HG03060 (cell line): ENCODE results near the gene PCSK2.
"Not testable (repeated sequence)": the region's sequence is repeated elsewhere in the genome, so short reads cannot be mapped to it uniquely, and the experiment has no call there.

Experiments
- ATAC-seq: cut with Tn5 transposase; IDR thresholded peaks from one replicate; pipeline ENCODE4 v1.9.1; 2021; ENCODE audit warnings: low read depth, moderate number of reproducible peaks; ENCODE audit not compliant: unreplicated experiment

The PCSK2 gene, protein sequence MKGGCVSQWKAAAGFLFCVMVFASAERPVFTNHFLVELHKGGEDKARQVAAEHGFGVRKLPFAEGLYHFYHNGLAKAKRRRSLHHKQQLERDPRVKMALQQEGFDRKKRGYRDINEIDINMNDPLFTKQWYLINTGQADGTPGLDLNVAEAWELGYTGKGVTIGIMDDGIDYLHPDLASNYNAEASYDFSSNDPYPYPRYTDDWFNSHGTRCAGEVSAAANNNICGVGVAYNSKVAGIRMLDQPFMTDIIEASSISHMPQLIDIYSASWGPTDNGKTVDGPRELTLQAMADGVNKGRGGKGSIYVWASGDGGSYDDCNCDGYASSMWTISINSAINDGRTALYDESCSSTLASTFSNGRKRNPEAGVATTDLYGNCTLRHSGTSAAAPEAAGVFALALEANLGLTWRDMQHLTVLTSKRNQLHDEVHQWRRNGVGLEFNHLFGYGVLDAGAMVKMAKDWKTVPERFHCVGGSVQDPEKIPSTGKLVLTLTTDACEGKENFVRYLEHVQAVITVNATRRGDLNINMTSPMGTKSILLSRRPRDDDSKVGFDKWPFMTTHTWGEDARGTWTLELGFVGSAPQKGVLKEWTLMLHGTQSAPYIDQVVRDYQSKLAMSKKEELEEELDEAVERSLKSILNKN

DNA sequence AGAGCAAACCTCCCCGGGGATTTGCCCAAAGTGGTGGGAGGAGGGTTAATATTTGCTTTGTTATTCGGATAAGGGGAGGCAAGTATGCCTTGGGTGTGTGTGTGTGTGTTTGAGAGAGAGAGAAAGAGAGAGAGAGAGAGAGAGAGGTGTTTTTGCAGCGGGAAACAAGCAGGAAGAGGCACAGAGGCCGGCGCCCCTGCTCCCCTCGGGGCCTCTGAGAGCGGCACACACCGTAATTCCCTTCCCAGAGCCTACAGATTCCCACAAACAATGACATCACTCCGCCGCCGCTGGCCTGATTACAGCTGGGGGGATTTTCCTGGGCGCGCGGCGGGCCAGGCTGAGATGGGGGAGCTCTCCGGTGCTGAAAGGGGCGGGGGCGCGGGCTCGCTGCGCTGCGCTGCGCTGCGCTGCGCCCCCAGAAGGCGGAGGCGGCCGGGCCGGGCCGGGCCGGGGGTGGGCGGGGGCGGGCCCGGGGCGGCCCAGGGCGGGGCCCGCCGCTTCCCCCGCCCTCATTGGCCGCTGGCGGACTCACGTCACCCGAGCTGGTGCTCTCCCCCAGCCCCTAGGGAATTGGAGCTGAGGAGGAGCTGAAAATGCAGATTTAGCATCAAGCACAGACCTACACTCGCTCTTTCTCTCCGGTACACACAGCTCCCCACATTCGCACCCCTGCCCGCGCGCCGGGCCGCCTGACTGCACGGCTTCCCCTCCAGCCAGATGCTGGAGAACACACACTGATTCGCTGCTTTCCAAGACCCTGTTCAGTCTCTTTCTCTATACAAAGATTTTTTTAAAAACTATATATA lies at the start of gene PCSK2:
TSS of gene PCSK2 (plus strand) at position 631 of the 809 bp plus-strand sequence. CDS start 266 bp downstream, outside the sequence.
- ATAC-seq = no peak

DNA sequence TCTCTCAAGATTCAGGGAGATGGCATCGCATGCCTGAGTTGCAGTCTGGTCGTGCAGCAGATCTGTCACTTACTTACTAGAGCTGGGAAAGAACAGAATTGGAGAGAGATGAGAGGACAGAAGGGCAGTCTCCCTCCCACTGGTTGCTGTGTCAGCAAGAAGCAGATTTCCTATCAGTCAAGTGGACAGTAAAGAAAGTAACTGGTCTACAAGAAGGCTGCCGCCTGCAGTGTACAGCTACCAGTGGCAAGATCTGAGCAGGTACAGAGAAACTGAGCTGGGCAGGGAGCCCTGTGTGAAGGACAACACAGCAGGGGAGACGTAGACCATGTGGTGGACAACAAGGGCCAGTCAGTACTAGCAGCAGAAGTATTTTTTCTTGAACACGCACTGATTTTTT lies 49.5 kb upstream of the PCSK2 start:
- no peak for ATAC-seq

DNA sequence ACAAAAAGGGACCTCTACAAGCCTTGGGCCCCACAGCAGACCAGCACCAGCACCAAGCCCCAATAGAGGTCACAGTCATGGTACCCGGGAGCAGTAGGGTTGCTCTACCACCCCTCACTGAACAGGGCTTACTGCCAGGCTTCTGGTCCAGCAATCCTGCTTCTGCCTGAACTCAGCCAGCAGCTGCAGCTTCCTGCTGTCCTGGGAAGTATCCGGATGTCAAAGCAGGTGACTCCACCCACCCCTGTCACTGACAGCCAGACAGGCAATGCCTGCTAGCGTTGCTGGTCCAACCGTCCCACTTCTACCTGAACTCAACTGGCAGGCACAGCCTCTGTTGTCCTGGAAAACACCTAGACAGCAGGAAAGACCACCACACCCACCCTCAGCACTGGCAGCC lies 47.0 kb upstream of the PCSK2 start:
- ATAC-seq = no peak

DNA sequence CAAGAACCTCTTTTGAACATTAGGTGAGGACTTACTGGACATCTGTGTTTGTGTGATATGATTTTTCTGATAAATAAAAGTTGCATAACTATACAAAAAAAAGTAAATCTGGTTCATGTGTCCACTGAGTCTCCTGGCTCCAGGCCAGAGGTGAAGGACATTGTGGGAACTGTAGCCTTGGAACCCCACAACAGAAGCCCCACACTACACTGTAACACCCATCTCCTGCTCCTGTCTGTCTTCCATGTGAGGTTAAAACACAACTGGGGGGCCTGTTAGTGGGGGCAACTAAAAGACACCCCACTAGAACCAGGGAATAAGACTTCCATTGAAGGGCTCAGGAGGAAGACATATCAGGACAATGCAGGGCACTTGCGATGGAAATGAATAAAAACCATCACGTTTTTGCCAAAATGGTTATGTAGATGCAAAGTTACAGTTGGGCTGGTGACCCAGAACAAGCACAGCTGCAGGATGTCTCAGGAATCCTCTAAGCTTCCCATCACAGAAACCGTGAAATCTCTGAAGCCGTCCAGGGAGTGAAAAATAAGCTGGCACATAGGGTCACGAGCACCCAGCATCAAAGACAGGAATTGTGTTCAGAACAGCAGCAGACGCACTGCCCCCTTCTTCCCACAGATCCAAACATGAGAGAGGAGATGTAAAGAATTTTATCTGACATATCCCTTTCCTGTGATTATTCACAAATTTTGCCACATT lies 36.7 kb upstream of the PCSK2 start:
- ATAC-seq = no peak

DNA sequence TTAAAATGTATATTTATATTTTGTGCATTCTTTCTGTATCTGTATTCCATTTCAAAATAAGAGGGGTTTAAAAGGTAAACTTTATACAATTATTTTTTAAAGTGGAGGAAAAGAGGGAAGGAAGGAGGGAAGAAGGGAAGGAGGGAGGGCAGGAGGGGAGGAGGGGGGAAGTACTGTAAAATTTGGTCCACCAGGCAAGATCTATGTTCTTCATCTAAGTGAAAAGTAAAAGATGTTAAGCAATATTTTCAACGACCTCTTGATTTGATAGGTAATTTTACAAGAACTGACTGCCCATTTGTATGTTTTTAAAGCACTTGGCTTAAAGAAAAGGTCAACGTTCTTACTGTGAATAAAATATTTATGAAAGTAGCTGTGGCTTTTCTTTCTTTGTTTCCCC lies 29.8 kb upstream of the PCSK2 start:
- no peak for ATAC-seq

DNA sequence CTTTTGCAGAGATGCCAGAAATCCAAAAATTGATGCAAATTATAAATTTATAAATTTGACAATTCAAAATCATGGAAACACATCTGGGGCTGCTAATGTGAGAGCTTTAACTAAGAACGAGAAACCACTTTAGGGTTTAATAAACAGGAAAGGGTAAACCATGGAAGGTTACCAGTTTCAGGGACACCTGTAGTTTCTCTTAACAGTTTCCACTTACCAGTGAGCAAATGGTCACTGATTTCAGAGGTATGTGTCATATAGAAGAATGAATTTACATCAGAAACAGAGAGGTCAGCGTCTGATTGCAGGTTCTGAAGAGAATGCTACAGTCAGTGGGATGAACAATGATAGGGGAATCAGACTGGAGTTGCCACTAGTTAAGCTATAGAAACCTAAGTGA lies 24.8 kb upstream of the PCSK2 start:
- no peak for ATAC-seq

DNA sequence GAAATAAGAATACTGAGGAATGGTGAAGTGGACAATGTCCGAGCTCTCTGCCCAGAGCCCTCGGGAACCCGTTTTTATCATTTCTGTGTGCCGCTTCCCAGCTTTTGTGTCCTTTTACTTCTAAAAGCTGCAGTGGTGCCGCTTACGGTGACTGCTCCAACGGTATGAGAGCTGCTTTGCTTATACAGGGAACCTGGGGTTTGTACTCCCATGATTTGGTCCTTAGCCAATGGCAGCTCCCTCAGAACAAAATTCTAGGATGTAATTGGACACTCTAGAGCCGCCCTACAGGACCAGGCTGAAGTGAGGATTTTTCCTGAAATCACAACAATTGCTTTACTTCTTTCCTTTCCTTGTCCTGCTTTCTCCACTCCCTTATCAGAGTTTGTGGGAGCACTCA lies 24.2 kb upstream of the PCSK2 start:
- ATAC-seq = no peak

DNA sequence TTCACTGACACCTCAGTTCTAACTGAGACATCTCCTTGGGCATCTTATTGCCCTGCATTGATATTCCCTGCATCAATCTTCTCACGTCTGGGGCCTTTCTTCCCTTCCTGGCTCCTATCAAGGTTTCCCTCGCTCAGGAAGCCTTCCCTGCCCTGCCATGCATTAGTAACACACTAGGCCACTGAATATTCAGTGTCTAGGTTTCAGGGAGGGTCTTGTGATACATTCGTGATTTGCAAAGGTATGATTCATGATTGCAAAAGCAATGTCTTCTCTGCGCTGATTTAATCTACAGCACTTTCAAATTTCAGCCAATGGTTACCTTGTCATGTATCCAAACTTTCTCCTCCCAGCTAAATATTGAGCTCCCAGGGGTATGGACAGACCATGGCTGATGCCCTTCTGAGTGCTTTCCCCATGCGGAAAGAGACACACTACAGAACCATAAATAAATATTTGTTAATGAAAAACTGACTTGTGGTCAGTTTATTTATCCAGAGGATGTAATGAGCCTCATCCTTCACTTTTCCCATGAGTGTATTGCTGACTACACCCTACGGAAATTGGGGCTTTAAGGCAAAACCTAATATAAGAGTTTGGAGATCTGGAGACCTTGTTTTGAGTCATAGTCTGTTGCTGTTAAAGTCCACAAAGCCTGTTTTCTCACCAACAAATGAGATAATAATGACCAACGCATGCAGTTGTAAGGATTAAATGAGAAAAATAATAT lies 21.6 kb upstream of the PCSK2 start:
- ATAC-seq = no peak

DNA sequence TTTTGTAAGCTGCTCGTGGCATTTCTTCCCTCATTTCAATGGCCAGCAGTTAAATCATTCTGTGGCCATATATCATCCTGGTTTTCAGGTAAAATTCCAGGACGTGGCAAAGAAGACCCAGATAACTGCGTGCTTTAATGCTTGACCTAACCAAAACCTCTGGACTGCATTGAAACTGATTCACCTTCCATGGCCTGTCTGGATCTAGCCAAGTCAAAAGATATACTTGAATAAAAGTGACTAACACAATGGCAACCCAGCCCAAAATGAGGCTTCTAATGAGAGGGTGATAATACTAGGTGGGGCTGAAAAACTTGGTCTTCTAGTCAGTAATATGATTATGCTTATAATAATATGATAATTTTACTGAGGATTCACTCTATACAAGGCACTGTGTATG lies 16.5 kb upstream of the PCSK2 start:
- ATAC-seq = no peak

DNA sequence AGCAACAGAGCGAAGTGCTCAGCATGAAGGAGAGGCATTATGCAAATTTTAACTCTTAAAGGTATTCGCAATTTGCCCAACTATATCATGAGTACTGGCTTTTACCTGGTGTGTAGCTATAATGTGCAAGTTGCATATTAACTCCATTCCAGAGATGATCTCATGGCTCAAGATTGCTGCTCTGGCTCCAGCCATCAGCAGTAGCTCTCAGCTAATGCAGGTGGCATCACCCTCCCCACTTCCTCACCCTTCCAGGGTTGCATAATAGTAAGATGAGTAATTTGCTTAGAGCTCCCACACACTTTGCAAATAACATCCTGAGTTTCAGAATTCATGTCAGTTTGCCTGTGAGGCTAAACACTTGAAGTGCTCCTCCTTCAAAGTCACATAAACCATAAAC lies 15.9 kb upstream of the PCSK2 start:
- no peak for ATAC-seq

DNA sequence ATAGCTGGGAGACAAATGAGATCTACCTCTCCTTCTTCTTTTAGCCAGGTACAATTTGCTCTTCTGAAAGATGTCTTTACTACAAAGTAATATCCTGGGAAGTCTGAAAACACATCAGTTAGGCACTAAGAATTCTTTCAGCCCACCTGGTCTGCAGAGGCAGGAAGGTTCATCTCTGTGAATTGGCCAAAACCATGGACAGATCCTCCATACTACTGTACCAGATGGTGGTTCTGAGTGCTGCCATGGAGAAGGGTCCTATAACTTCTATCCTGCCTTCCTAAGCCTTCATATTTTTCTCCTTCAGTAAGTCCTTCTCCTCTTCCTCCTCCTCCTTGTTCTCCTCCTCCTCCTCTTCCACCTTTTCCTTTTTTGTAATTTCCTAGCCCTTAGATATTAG lies 11.7 kb upstream of the PCSK2 start:
- no peak for ATAC-seq

DNA sequence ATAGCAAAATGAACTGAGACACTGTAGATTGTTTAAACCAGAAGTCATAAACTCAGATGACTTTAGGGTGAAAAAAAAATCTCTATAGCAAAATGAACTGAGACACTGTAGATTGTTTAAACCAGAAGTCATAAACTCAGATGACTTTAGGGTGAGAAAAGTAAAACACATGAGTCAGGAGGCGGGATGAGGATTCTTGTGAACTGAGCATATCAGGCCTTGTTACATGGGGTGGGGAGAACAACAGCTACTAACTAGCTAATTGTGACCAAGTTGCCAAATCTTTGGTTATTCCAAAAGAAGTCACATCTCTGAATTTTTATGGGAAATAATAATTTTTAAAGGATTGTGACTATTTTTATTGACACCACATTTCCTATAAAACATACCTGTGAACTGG lies 7.0 kb upstream of the PCSK2 start:
- not testable (repeated sequence) for ATAC-seq

DNA sequence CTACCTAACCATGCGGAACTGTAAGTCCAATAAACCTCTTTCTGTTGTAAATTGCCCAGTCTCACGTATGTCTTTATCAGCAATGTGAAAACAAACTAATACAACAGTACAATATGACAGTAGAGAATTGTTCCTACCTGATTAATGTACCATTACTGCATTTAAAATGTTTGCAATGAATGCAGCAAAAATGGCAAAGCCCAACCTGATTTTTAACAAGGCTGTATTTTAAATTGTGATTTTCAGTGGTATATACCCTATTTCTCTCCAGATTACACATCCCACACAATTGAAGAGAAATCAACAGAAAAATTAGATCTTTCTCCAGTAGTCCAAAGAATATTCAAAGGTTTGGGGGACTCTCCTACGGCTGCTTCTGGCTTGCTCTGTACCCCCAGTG lies 3.3 kb upstream of the PCSK2 start:
- ATAC-seq = no peak

DNA sequence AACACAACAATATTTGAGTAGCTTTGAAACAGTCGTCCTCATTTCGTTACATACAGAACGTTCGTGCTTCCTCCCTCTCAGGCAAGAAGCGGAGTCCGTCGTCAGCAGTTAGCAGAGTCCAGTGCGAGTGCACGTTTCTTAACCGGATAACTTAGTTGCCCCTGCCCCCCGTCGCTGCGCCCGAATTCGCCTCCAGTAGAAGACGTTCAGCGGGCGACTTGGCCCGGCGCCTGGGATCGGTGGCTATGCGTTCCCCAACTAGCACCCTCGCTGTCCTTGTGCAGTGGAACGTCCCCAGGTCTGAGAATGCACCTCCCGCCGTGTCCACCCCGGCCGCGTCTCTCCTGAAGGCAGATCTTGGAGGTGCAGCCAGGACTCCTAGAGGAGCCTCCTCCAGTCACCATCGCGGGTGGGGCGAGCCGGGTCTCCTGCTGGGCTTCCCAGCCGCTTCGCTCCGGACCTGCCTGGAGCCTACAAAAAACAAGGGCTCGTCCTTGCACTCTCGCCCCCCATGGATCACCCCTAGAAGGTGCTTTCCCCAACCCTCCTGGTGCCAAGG lies 910 bp upstream of the PCSK2 start:
- no peak for ATAC-seq

DNA sequence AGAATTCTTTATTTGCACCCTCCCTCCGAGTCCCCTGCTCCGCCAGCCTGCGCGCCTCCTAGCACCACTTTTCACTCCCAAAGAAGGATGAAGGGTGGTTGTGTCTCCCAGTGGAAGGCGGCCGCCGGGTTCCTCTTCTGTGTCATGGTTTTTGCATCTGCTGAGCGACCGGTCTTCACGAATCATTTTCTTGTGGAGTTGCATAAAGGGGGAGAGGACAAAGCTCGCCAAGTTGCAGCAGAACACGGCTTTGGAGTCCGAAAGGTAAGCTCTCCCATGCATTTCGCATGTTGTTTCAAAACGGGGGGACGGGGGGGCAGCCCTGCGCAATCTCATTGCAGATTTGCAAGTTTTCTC lies 357 bp downstream of the PCSK2 start:
- ATAC-seq = no peak

DNA sequence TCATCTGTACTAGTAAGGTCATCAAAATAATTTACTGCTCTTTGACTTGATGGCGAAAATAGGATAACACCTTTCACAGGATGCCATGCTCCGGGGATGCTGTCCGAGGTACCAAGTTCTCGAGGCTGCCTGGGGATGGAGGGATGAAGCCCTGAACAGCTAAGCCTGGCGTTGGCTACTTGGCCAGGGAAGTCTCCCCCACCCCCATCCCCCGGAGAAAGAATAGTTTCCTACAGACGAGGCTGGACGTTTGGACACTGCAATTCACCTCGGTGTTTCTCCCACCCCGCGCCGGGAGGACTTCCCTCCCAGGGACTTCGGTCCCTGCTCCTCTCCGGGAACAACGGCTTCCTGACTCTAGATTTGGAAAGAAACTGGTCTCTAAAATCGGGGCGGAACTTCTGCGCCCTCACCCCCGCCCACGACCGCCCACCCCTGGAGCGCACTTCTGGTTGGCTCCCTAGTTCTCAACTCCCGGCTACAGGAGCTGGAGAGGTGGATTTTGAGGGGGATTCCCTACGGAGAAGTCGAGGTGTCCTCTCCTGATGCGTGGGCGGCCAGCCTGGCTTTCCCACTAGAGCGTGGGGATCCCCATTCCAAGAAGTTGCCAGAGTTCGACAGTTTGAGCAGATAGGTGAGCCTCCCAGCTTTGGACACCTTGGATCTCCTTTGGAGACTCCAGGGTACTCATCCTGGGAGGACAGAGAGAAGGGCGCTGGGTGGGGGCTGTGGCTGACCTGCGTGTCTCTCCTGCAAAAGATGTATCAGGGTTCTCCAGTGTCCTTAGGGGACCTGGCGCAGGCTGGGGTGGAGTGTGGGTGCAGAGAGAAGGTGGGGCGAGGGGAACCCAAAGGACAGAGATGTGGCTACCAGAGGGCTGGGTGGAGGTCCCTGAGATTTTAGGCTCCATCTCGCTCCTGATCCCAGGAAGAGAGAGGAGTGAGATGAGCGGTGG lies 1.1 kb downstream of the PCSK2 start:
- no peak for ATAC-seq

DNA sequence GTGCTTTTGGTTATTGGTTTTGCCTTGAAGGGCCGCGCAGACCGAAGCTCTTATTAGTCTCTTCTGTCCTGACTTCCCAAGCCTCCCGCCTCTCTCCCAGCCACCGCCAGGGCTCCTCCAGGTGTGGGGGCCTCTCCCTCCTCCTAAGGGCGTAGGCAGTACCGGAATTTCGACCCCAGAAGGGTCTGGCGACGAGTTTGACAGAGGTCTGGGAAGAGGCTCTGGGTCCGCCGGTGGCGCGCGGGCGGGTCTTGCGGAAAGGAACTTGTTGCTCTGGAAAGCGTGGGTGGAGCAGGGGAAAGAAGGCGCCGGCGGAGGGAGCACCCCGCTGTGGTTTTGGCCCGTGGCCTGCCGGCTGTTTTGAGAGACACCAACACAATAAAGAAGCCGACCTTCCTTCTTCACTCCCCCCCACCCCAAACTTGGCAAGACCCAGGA lies 1.8 kb downstream of the PCSK2 start:
- no peak for ATAC-seq

DNA sequence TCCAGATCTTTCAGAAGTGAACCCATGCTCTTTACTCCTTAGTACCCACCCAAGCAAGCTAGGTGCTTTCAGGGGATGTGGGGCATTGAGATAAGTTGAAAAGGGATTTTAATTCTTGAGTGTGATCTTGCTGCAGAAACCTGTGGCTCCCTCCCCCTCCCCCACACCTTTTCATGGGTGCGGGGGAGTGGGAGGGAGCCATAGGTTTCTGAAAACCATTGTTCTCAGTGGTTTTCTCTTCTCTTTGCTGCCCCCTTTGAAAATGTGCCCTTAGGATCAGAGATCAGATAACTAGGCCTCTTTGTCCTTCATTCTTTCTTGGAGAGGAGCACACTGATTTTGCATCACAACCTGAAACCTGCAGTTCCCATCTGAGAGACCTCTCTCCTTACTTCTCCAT lies 2.4 kb downstream of the PCSK2 start:
- ATAC-seq = no peak

DNA sequence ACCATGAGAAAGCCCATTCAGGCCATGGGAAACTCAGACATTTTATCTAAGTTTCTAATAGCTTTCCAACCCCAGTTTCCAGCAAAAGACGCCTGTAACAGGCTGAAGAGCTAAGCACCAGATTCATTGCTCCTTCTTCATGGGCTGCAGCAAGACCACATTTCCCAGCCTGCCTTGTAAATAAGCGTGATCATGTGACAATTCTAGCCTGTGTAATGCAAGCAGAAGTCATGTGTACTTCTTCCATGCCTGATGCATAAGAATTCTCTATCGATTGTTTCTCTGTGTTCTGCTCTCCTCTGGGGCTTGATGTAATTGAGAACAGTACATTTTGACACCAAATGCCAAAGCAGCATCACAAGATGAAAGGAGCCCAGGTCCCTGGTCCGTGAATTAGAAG lies 6.8 kb downstream of the PCSK2 start:
- no peak for ATAC-seq
